T-cell (primary cell): ENCODE measurements around the gene SURF4. TPM values are rescaled to one million over a fixed set of nuclear protein-coding genes. Genes with fewer than 3 reads are reported as not detected.
"Not testable (repeated sequence)": the region's sequence is repeated elsewhere in the genome, so short reads cannot be mapped to it uniquely, and the experiment has no call there.

Experiments
- ATAC-seq, 4 experiments: fragments of 200-7000 bp in 3 of 4; fragments of 150-1000 bp in 1 of 4; cut with Tn5 transposase; replicated peaks in 1 of 4; 1 replicate in 3 of 4; 2 replicates in 1 of 4; pipeline ENCODE4 v1.10.0; 2021; ENCODE audit warnings: moderate library complexity in 3 of 4, mild to moderate bottlenecking in 2 of 4, moderate number of reproducible peaks in 1 of 4
- CTCF ChIA-PET, 2 donors: fragments of 300-600 bp; sonication (Branson Sonifier 250); formaldehyde crosslinking; loops; one replicate each; lab custom pipeline; 2022; ENCODE audit warnings: antibody characterized with exemption in 2 of 2; lab: Charles Lee
- POLR2A ChIA-PET, 2 donors: fragments of 300-600 bp; sonication (Branson Sonifier 250); formaldehyde crosslinking; loops; one replicate each; lab custom pipeline; 2022; ENCODE audit warnings: antibody characterized with exemption in 2 of 2; lab: Charles Lee
- DNase-seq, 35 experiments: peaks; one replicate each; pipeline versions ENCODE4 v3.0.0 to v3.0.0-alpha.2; 2013 to 2023
- H3K27ac ChIP-seq: one replicate; pipeline ENCODE4 v1.5.1; 2013; ENCODE audit warnings: low read length
- H3K27me3 ChIP-seq, 2 experiments: replicated peaks in 1 of 2; 1 replicate in 1 of 2; 2 replicates in 1 of 2; pipeline versions ENCODE4 v1.6.1 to v1.7.0; 2013; ENCODE audit warnings: low read length in 1 of 2, mixed read lengths in 1 of 2; ENCODE audit not compliant: control insufficient read depth in 2 of 2, insufficient read depth in 2 of 2; ENCODE audit errors: extremely low read depth in 1 of 2
- H3K36me3 ChIP-seq, 2 donors: 1 replicate in 1 of 2; 2 replicates in 1 of 2; pipeline versions ENCODE4 v1.6.1 to v1.7.0; 2013; ENCODE audit warnings: low read length in 1 of 2; ENCODE audit not compliant: control insufficient read depth in 2 of 2, insufficient read depth in 1 of 2; ENCODE audit errors: extremely low read depth in 1 of 2
- H3K4me1 ChIP-seq, 2 experiments: 1 replicate in 1 of 2; 2 replicates in 1 of 2; pipeline versions ENCODE4 v1.6.1 to v1.7.0; 2013; ENCODE audit warnings: low read length in 2 of 2, mixed read lengths in 1 of 2; ENCODE audit not compliant: insufficient read depth in 2 of 2, control insufficient read depth in 1 of 2; ENCODE audit errors: extremely low read depth in 1 of 2
- H3K4me3 ChIP-seq, 2 donors: 1 replicate in 1 of 2; 2 replicates in 1 of 2; pipeline versions ENCODE4 v1.5.1 to v1.7.0; 2013; ENCODE audit warnings: mild to moderate bottlenecking in 2 of 2, low read length in 1 of 2, moderate library complexity in 1 of 2; ENCODE audit not compliant: control insufficient read depth in 1 of 2; ENCODE audit errors: extremely low read depth in 1 of 2
- H3K9me3 ChIP-seq: 2 replicates; pipeline ENCODE4 v1.7.0; 2013
- H3K27ac Mint-ChIP-seq, 2 donors: one replicate each; pipeline ENCODE4 v1.8.0; 2020 to 2021; ENCODE audit warnings: mild to moderate bottlenecking in 2 of 2, mixed read lengths in 2 of 2
- H3K27me3 Mint-ChIP-seq, 2 donors: one replicate each; pipeline ENCODE4 v1.8.0; 2021 to 2022; ENCODE audit warnings: mixed read lengths in 2 of 2
- H3K36me3 Mint-ChIP-seq: one replicate; pipeline ENCODE4 v1.8.0; 2021; ENCODE audit warnings: mixed read lengths
- H3K4me1 Mint-ChIP-seq, 3 donors: one replicate each; pipeline ENCODE4 v1.8.0; 2020 to 2022; ENCODE audit warnings: mixed read lengths in 3 of 3, mild to moderate bottlenecking in 1 of 3
- H3K4me3 Mint-ChIP-seq, 3 donors: one replicate each; pipeline ENCODE4 v1.8.0; 2020 to 2022; ENCODE audit warnings: mild to moderate bottlenecking in 3 of 3, mixed read lengths in 3 of 3, moderate library complexity in 3 of 3
- H3K9me3 Mint-ChIP-seq, 3 donors: one replicate each; pipeline ENCODE4 v1.8.0; 2020 to 2022; ENCODE audit warnings: mixed read lengths in 3 of 3
- WGBS: methylation state at CpG from one replicate; pipeline ENCODE4 v1.1.5; 2013; ENCODE audit warnings: missing lambda C conversion rate; ENCODE audit not compliant: insufficient coverage; 5-methylcytosine and 5-hydroxymethylcytosine counted together
- total RNA-seq, 35 experiments: library from RNA in 6 of 35; stranded (reverse) in 6 of 35; fragments of 120-200 nt in 1 of 35; gene quantifications; one replicate each; pipeline versions ENCODE4 v1.2.1 to v1.2.4 and lab custom pipeline; 2013 to 2026

Gene SURF4
- total RNA-seq, 5 donors from 2014 or later (not counting 1 experiment from before 2014, with no cell fraction given), result 73.5 to 114 (median 107) TPM

DNA sequence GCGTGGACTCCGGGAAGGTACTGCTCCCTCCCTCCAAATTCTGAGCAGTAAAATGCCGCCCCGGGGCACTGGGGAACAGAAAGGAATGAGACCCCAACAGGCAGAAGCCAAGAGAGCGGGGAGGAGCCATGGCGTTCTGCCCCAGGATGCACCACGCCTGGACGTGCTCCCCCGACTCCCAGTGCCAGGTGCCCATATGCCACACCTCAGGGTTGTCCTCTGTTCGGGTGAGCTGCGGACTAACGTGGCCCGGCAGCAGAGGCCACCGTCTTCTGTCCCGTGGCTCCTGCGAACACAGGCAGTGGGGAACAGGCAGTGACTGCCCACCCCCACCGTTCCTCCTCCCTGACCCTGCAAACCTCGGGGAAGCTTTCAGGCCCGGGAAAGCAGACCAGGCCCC lies 44.6 kb downstream of the SURF4 start:
- 93% methylated on average over 15 of the region's 19 CpGs for WGBS
- Mint-ChIP-seq H3K4me3 (no peak overlapping the region), H3K36me3 (peaks cover 22% of the 10 kb centered on the region), H3K27me3 (no peaks in the 10 kb centered on the region), H3K27ac (no peak overlapping the region), H3K9me3 (no peaks in the 10 kb centered on the region), H3K4me1 (peaks cover 28 to 35% (median 32%) of the 10 kb centered on the region in 3 donors)
- ATAC-seq (no peak), DNase-seq (peak in 1 of 35 experiments; percentile 17)
- no peaks in the 10 kb centered on the region for H3K27me3 ChIP-seq
- ChIA-PET POLR2A (no interaction called here), CTCF (interaction anchor here in 1 of 2 donors (1.4 kb wide), 1 partner anchor 40 kb away, joined by 4 read pairs; no protein-coding TSS in a partner anchor)
- no peaks in the 10 kb centered on the region for H3K9me3 ChIP-seq
- peaks cover 24 to 46% of the 10 kb centered on the region in 2 donors for H3K36me3 ChIP-seq
- H3K4me1 ChIP-seq, result peaks cover 12 to 28% of the 10 kb centered on the region in 2 experiments
- no peak overlapping the region for H3K4me3 ChIP-seq
- H3K27ac ChIP-seq, result no peak overlapping the region

DNA sequence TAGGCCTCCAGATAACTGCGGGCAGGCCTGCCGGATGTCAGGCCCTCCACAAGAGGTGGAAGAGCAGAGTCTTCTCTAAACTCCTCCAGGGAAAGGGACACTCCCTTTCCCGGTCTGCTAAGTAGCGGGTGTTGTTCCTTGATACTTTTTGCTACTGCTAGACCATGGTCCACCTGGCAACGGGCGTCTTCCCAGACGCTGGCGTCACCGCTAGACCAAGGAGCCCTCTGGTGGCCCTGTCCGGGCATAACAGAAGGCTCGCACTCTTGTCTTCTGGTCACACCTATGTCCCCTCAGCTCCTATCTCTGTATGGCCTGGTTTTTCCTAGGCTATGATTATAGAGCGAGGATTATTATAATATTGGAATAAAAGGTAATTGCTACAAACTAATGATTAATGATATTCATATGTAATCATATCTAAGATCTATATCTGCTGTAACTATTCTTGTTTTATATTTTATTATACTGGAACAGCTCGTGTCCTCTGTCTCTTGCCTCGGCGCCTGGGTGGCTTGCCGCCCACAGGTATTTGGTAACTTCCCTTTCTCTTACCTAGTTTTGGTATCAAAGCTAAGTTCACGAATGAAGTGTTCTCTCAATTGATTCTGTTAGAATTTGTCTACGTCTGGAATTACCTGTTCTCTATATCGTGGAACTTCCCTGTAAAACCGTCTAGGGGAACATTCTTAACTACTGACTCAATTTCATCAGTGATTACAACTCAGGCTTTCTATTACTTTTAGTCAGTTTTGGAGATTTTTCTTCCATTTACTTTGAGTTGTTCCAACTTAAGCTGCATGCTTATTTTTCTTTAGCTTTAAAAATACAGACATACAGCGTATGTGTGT lies 46.3 kb downstream of the SURF4 start:
- ATAC-seq, H3K9me3 ChIP-seq, H3K4me3 ChIP-seq, CTCF ChIA-PET, H3K4me3 Mint-ChIP-seq, H3K27me3 ChIP-seq, H3K9me3 Mint-ChIP-seq, POLR2A ChIA-PET, H3K27me3 Mint-ChIP-seq, H3K27ac ChIP-seq, H3K27ac Mint-ChIP-seq: not testable (repeated sequence)
- Mint-ChIP-seq H3K36me3 (peaks cover 20% of the 10 kb centered on the region), H3K4me1 (peaks cover 14 to 21% (median 20%) of the 10 kb centered on the region in 3 donors)
- Histone ChIP-seq H3K4me1 (peaks cover 4 to 14% of the 10 kb centered on the region in 2 experiments), H3K36me3 (peaks cover 21 to 46% of the 10 kb centered on the region in 2 donors)
- 83% methylated on average over 3 of the region's 21 CpGs for WGBS
- DNase-seq, result peak in 1 of 35 experiments; percentile 21

DNA sequence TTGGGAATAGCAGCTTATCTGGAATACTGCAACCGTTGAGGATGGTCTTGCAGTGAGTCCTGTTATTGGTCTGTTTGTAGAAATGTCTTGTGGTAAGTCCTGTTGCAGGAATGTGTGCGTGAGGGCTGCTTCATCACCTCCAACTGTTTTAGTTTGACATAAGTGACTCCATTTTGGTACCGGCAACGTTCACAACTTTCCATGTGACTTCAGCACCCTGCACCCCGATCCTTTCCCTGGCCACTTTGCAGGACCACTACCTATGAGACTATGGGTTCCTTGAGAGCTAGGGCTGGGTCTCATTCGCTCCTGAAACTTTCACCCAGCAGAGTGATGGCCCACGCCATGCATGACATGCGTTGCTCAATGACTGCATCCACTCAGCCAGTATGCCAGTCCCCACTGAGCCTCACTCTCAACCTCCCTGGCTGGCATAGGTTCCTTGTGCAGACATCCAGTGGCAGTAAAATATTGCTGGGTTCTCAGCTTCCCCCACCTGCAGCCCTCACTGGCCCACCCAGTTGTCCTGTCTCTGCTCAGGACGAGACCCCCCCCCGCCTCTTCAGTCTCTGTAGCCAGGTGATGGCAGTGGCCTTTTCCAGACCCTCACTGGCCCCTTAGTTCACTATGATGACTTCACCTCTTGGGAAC lies 47.9 kb downstream of the SURF4 start:
- H3K4me1 ChIP-seq, result no peaks in the 10 kb centered on the region
- ChIA-PET POLR2A (no interaction called here), CTCF (no interaction called here)
- DNase-seq (peak in 1 of 35 experiments; percentile 14), ATAC-seq (no peak)
- H3K27ac ChIP-seq, result no peak overlapping the region
- H3K36me3 ChIP-seq, result peaks cover 6 to 30% of the 10 kb centered on the region in 2 donors
- Mint-ChIP-seq H3K4me1 (peaks cover 4 to 13% (median 8%) of the 10 kb centered on the region in 3 donors), H3K4me3 (no peak overlapping the region), H3K9me3 (no peaks in the 10 kb centered on the region), H3K27me3 (no peaks in the 10 kb centered on the region), H3K36me3 (peaks cover 12% of the 10 kb centered on the region), H3K27ac (no peak overlapping the region)
- H3K27me3 ChIP-seq, result peaks cover 0 to 5% of the 10 kb centered on the region in 2 experiments
- WGBS, result 93% methylated on average over 7 of the region's 10 CpGs
- no peaks in the 10 kb centered on the region for H3K9me3 ChIP-seq
- H3K4me3 ChIP-seq, result no peak overlapping the region

DNA sequence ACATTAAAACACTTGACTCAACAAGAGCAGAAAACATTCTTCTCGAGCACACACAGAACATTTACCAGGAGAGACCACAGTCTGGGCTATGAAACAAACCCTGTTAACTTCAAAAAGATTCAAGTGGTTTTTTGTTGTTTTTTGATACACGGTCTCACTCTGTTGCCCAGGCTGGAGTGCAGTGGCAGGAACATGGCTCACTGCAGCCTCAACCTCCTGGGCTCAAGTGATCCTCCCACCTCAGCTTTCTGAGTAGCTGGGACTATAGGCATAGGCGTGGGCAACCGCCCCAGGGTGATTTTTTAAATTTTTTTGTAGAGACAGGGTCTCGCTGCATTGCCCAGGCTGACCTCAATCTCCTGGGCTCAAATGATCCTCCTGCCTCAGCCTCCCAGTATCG lies 48.8 kb downstream of the SURF4 start:
- H3K4me1 ChIP-seq, H3K27ac Mint-ChIP-seq, H3K4me3 Mint-ChIP-seq, ATAC-seq, POLR2A ChIA-PET, CTCF ChIA-PET, H3K27me3 Mint-ChIP-seq, H3K36me3 Mint-ChIP-seq, H3K27ac ChIP-seq, H3K9me3 Mint-ChIP-seq, H3K9me3 ChIP-seq, DNase-seq, H3K4me3 ChIP-seq: not testable (repeated sequence)
- peaks cover 0 to 11% of the 10 kb centered on the region in 2 experiments for H3K27me3 ChIP-seq
- H3K36me3 ChIP-seq, result peaks cover 5 to 21% of the 10 kb centered on the region in 2 donors
- peaks cover 4 to 13% (median 7%) of the 10 kb centered on the region in 3 donors for H3K4me1 Mint-ChIP-seq
- WGBS, result 93% methylated on average over 3 of the region's 6 CpGs

DNA sequence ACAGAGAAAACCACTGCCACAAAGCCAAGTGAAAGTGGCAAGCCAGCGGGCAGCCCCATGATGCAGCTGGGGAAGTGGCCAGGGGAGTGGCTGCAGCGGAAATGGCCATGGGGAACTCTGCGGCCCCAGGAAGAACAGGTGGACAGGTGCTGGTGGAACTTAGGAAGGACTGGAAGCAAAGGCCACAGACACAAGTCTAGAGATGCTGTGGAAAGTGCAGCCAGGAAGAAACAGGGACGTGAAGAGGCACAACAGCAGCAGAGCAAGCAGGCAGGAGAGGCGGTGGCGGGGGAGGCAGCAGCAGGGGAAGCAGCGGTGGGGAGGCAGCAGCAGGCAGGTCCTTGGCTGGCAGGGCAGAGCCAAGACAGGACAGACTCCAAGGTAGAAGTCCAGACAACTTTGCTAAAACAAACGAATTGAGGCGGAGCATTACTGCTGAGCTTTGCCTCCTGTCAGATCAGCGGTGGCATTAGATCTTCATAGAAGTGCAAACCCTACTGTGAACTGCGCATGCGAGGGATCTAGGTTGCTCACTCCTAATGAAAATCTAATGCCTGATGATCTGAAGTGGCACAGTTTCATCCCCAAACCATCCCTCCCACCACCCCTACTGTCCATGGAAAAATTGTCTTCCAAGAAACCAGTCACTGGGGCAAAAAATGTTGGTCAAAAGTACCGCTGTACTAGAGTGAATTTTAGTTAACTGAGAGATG lies 51.7 kb downstream of the SURF4 start:
- no peak for ATAC-seq
- H3K9me3 ChIP-seq, result no peaks in the 10 kb centered on the region
- H3K4me3 ChIP-seq, result no peak overlapping the region
- Mint-ChIP-seq H3K9me3 (no peaks in the 10 kb centered on the region), H3K27me3 (peaks cover 0 to 3% of the 10 kb centered on the region in 2 donors), H3K36me3 (no peaks in the 10 kb centered on the region), H3K27ac (no peak overlapping the region), H3K4me3 (no peak overlapping the region), H3K4me1 (peaks cover 0 to 6% (median 4%) of the 10 kb centered on the region in 3 donors)
- WGBS, result 85% methylated on average over 10 of the region's 13 CpGs
- ChIA-PET CTCF (no interaction called here), POLR2A (no interaction called here)
- H3K4me1 ChIP-seq, result no peaks in the 10 kb centered on the region
- no peak overlapping the region for H3K27ac ChIP-seq
- no peak for DNase-seq
- H3K27me3 ChIP-seq, result peaks cover 0 to 21% of the 10 kb centered on the region in 2 experiments
- H3K36me3 ChIP-seq, result no peaks in the 10 kb centered on the region

DNA sequence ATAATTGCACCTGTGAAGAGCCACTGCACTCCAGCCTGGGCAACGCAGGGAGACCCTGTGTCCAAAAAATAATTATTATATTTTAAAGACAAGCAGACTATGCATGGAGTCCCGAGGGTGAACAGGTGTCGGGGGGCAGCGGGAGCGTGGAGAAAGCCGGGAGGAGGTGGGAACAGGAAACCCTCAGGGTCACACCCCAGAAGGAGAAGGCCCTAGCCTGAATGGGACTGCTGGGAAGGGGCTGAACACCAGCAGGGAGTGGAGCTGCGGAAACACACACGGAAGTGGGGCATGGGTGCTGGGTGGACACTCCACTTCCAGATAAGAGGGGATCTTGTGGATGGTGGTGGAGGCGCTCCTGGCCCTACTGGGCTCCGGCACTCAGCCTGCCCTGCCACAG lies 52.6 kb downstream of the SURF4 start:
- WGBS, result 87% methylated on average over 6 of the region's 10 CpGs
- Mint-ChIP-seq H3K4me3 (no peak overlapping the region), H3K27me3 (peaks cover 0 to 3% of the 10 kb centered on the region in 2 donors), H3K4me1 (no peaks in the 10 kb centered on the region), H3K9me3 (no peaks in the 10 kb centered on the region), H3K27ac (no peak overlapping the region), H3K36me3 (no peaks in the 10 kb centered on the region)
- ChIA-PET CTCF (no interaction called here), POLR2A (no interaction called here)
- H3K36me3 ChIP-seq, result no peaks in the 10 kb centered on the region
- ATAC-seq (no peak), DNase-seq (no peak)
- H3K27ac ChIP-seq, result no peak overlapping the region
- H3K27me3 ChIP-seq, result peaks cover 0 to 25% of the 10 kb centered on the region in 2 experiments
- H3K4me3 ChIP-seq, result no peak overlapping the region
- H3K9me3 ChIP-seq, result no peaks in the 10 kb centered on the region
- no peaks in the 10 kb centered on the region for H3K4me1 ChIP-seq
